Measurements from ENCODE around the gene SMIM36.

- TF ChIP-seq SNAI2 (CRISPR knock-in tag; IDR thresholded peaks at IDR 0.05) (no peak), ISL1 (CRISPR knock-in tag; IDR thresholded peaks at IDR 0.05) (no peak), ZFP30 (CRISPR knock-in tag; IDR thresholded peaks at IDR 0.05) (no peak), OSR1 (CRISPR knock-in tag; IDR thresholded peaks at IDR 0.05) (no peak), ESRRG (CRISPR knock-in tag; IDR thresholded peaks at IDR 0.05) (no peak), PPARA (CRISPR knock-in tag; IDR thresholded peaks at IDR 0.05; ENCODE audit: borderline replicate concordance) (no peak)
Observed at GRCh38 chr17:55444471-55445441, 66.5 kb downstream of the SMIM36 start.
